Measurements from ENCODE around the gene FAM168A.

GRCh38 chr11:73399636-73400035, 198.3 kb downstream of the FAM168A start:
- TF ChIP-seq CTCF (IDR thresholded peaks at IDR 0.05) (no peak), POLR2A (IDR thresholded peaks at IDR 0.05) (no peak)

Measured in tibial nerve (tissue), 3 donors.